ENCODE measurements around the gene OR8B12. TPM values are rescaled to one million over a fixed set of nuclear protein-coding genes. Genes with fewer than 3 reads are reported as not detected.

OR8B12 gene
- total and polyA plus RNA-seq, 2 of the 4 experiments (the other 2 are of a cell fraction) = not detected

DNA sequence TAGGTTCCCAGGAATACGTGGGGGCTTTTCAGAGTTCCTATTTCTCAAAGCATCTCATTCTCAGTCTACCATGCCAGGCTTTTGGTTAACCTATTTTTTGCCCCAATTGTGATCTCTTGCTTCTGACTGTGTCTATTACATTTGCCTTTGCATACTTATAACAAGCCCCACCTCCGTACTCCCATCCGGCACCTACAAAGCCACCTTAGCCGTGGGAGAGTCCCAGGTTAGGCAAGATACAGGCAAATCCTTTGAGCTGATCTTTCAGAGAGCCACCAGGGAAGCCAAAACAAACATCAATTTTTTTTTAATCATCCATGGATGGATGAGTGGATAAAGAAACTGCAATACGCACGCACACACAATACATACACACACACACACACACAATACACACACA lies 49.2 kb upstream of the OR8B12 start:
- no TSS peak for BruUV-seq (replicated peaks)
- no peak overlapping the region for H3K56ac ChIP-seq (ENCODE audit: extremely low read depth, insufficient read depth, low read length)
- DNase-seq = no peak
- no peaks in the 10 kb centered on the region for H4K20me1 ChIP-seq (ENCODE audit: insufficient read depth, low read length)
- H4K5ac ChIP-seq (ENCODE audit: low read depth, low read length) = no peak overlapping the region
- H3K79me1 ChIP-seq (ENCODE audit: low read depth in 1 of 2, low read length in 2 of 2) = no peaks in the 10 kb centered on the region
- no peak overlapping the region for H2BK15ac ChIP-seq (ENCODE audit: low read depth, low read length)
- H3K18ac ChIP-seq (ENCODE audit: low read depth, low read length) = no peak overlapping the region
- in situ Hi-C loops (cut with MboI; ENCODE audit: low sequenced_read_pairs) = loop anchor here (25.0 kb wide), 1 partner anchor 530 kb away; no protein-coding TSS in a partner anchor
- no peak overlapping the region for H3K9ac ChIP-seq (ENCODE audit: low read depth, low read length)
- no peak for ATAC-seq (ENCODE audit: low read depth)
- no peak overlapping the region for H2BK5ac ChIP-seq (ENCODE audit: low read depth, low read length, poor library complexity, severe bottlenecking)
- no peak overlapping the region for H3K23ac ChIP-seq (ENCODE audit: low read depth, low read length)
- no peaks in the 10 kb centered on the region for H3K9me3 ChIP-seq (ENCODE audit: control insufficient read depth, insufficient read depth, low read length)
- no peaks in the 10 kb centered on the region for H3K9me1 ChIP-seq (ENCODE audit: insufficient read depth, low read length)
- no peak overlapping the region for H2AFZ ChIP-seq (replicated peaks; ENCODE audit: low read length, poor library complexity)
- no peak overlapping the region for H2AK5ac ChIP-seq (ENCODE audit: low read depth, low read length)
- H3K27me3 ChIP-seq (ENCODE audit: control insufficient read depth, insufficient read depth, low read length) = peaks cover 6% of the 10 kb centered on the region
- H3K27ac ChIP-seq (ENCODE audit: insufficient read depth, low read length) = no peak overlapping the region
- POLR2A ChIA-PET (ENCODE audit: unreplicated experiment) = no interaction called here
- dilution Hi-C loops (cut with HindIII; ENCODE audit: low sequenced_read_pairs, unreplicated experiment) = no loop called here
- H3K4me3 ChIP-seq (ENCODE audit: insufficient read depth, low read depth, low read length) = no peak overlapping the region
- H2BK120ac ChIP-seq (ENCODE audit: low read depth, low read length) = no peak overlapping the region
- H4K91ac ChIP-seq (ENCODE audit: insufficient read depth, low read depth, low read length) = no peak overlapping the region
- H4K8ac ChIP-seq (ENCODE audit: low read depth in 2 of 2, low read length in 2 of 2) = no peak overlapping the region
- no peak overlapping the region for H2AK9ac ChIP-seq (replicated peaks; ENCODE audit: low read depth, low read length, poor library complexity)
- no peak overlapping the region for H3K4ac ChIP-seq (ENCODE audit: low read depth, low read length)
- no peak overlapping the region for H2BK20ac ChIP-seq (ENCODE audit: low read depth, low read length)
- H3K4me2 ChIP-seq (ENCODE audit: low read depth, low read length) = no peak overlapping the region
- 50% methylated on average over 1 of the region's 6 CpGs; no CpG with 5 or more reads in 1 of the 2 experiments for WGBS, 2 experiments (ENCODE audit: extremely low coverage in 2 of 2, insufficient read length in 1 of 2)
- no peak for TF ChIP-seq CHD1 (IDR thresholded peaks at IDR 0.05; ENCODE audit: low read depth, low read length)
- no peak for TF ChIP-seq MXI1 (IDR thresholded peaks at IDR 0.05; ENCODE audit: borderline replicate concordance, low read depth, low read length)
- TF ChIP-seq, protein P1, sequence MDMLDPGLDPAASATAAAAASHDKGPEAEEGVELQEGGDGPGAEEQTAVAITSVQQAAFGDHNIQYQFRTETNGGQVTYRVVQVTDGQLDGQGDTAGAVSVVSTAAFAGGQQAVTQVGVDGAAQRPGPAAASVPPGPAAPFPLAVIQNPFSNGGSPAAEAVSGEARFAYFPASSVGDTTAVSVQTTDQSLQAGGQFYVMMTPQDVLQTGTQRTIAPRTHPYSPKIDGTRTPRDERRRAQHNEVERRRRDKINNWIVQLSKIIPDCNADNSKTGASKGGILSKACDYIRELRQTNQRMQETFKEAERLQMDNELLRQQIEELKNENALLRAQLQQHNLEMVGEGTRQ (IDR thresholded peaks at IDR 0.05; ENCODE audit: low read depth, low read length) = no peak
- no peak for TF ChIP-seq FOS (IDR thresholded peaks at IDR 0.05; ENCODE audit: low read depth, low read length)
- no peak for TF ChIP-seq CEBPB (IDR thresholded peaks at IDR 0.05; ENCODE audit: low read depth, low read length)
- TF ChIP-seq, protein P2, sequence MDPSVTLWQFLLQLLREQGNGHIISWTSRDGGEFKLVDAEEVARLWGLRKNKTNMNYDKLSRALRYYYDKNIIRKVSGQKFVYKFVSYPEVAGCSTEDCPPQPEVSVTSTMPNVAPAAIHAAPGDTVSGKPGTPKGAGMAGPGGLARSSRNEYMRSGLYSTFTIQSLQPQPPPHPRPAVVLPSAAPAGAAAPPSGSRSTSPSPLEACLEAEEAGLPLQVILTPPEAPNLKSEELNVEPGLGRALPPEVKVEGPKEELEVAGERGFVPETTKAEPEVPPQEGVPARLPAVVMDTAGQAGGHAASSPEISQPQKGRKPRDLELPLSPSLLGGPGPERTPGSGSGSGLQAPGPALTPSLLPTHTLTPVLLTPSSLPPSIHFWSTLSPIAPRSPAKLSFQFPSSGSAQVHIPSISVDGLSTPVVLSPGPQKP (IDR thresholded peaks at IDR 0.05; ENCODE audit: borderline replicate concordance, low read depth, low read length) = no peak
- no peak for TF ChIP-seq SMC3 (IDR thresholded peaks at IDR 0.05; ENCODE audit: low read depth, low read length)
- CTCF ChIA-PET = no interaction called here
- H3K14ac ChIP-seq (replicated peaks; ENCODE audit: low read depth, low read length) = no peak overlapping the region
- no peaks in the 10 kb centered on the region for H3K36me3 ChIP-seq (ENCODE audit: control insufficient read depth, insufficient read depth, low read length)
- H3K4me1 ChIP-seq (ENCODE audit: control insufficient read depth, insufficient read depth, low read length) = no peaks in the 10 kb centered on the region
- intact Hi-C loops (cut with micrococcal nuclease) = no loop called here
